Measurements from ENCODE around the gene MEPCE.

Gene MEPCE

DNA sequence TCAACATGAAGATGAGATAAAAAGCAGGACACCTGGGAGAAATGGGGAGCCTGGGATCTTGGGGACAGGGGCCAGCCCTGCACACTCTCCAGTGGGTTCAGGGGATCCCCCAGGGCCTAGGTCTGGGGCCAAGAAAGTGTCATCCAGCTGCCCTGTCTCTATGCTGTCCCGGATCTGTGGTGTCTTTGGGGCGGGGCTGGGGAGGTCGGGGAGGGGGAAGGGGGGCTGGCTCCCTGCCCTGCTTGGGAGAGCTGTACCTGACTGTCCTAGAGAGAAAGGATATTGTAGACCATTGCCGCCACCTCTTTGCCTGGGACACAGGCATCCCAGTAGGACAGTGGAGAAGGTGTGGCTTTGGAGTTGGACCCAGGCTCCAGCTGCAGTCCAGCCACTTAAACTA, 41.4 kb downstream of the MEPCE start:
- FAIRE-seq: no peak

GRCh38 chr7:100472121-100472851, 42.7 kb downstream of the MEPCE start:
- no peak for DNase-seq (ENCODE audit: insufficient read length, low spot score)
- no peak for FAIRE-seq
- no peak for TF ChIP-seq POLR2A (IDR thresholded peaks at IDR 0.05; ENCODE audit: low read depth, low read length)

More for the DNA sequence above, 41.4 kb downstream of the MEPCE start:
- TF ChIP-seq POLR2A (IDR thresholded peaks at IDR 0.05; ENCODE audit: low read depth, low read length): no peak
- DNase-seq (ENCODE audit: insufficient read length, low spot score): no peak

GRCh38 chr7:100472854-100473499, 43.3 kb downstream of the MEPCE start:
- no peak for FAIRE-seq
- no peak for TF ChIP-seq POLR2A (IDR thresholded peaks at IDR 0.05; ENCODE audit: low read depth, low read length)
- no peak for DNase-seq (ENCODE audit: insufficient read length, low spot score)

- FAIRE-seq: no peak
- TF ChIP-seq POLR2A (IDR thresholded peaks at IDR 0.05; ENCODE audit: low read depth, low read length): no peak
- no peak for DNase-seq (ENCODE audit: insufficient read length, low spot score)
These were observed 45.9 kb downstream of the MEPCE start for GRCh38 chr7:100475549-100475948.

DNA sequence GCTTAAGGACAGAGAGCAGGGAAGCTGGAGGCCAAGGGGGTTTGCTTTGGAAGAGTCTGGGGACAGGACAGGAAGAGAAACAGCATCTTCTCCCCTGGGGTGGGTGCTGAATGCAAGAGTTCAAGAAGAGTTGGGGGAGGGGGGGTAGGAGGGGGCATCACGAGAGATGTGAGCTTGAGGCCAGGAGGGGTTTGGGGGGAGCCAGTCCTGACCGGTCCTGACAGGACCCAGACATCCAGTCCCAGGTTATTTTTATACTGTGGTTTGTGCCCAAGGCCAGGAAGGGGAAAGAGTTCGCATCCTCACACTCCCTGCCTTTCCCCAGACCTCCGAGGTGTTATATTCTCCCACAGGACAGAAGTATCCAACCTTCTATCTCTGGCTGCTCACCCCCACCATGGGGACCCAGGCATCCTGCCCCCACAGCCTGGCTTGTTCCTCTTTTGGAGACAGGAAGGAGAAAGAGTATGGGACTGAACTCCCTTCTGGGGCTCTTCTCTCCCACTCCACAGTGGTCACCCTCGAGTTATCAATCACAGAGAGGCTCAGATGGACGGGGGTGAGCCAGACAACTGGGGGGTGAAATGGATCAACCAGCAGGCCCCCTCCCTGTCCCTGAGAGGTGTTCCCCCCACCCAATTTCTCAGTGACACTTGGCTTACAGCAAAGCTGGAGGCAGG, 46.6 kb downstream of the MEPCE start:
- TF ChIP-seq POLR2A (IDR thresholded peaks at IDR 0.05; ENCODE audit: low read depth, low read length): no peak
- FAIRE-seq: no peak
- no peak for DNase-seq (ENCODE audit: insufficient read length, low spot score)

- DNase-seq (ENCODE audit: insufficient read length, low spot score) (no peak), FAIRE-seq (no peak)
- TF ChIP-seq POLR2A (IDR thresholded peaks at IDR 0.05; ENCODE audit: low read depth, low read length): no peak
These were observed 47.6 kb downstream of the MEPCE start for GRCh38 chr7:100476903-100477870.

- no peak for TF ChIP-seq POLR2A (IDR thresholded peaks at IDR 0.05; ENCODE audit: low read depth, low read length)
- FAIRE-seq (no peak), DNase-seq (ENCODE audit: insufficient read length, low spot score) (no peak)
These were observed 48.2 kb downstream of the MEPCE start for GRCh38 chr7:100477871-100478267.

DNA sequence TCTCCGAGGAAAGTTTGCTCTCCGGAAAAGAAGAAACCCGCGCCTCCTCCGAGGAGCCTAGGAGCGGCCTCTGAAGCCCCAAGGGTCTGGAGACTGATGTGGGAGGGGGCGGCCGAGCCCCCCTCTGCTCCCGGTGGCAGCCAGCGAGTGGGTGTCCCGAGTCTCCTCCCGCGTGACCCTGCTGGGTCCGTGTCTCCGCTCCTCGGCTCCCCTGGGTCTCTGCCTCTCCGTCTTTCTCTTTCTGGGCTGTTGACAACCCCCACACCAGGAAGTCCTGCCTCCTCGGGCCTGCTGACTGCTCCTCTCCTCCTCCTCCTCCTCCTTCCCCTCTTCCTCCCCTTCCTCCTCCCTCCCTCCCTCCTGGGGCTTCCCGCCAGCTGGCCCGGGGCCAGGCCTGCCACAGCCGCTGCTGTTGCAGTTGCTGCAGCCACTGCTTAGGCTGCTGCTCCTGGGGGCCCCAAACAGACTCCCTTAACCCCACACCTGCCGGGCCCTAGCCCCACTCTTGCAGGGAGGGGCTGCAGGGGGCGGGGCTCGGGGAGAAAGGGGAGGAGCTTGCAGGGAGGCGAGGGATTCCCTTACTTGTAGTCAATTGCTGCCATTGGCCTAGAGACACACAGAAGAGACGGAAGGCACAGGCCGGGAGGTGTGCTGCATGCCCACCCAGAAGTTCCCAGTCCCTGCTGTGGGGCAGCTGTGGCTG, 49.5 kb downstream of the MEPCE start, which contains the start of gene TSC22D4:
Gene TSC22D4, minus strand, starts transcription at position 257 of the 703 bp plus-strand sequence. CDS start 1,176 bp downstream, outside the sequence.
- DNase-seq (ENCODE audit: insufficient read length, low spot score): peak; percentile 92
- peak; percentile 95 for TF ChIP-seq POLR2A (IDR thresholded peaks at IDR 0.05; ENCODE audit: low read depth, low read length)
- peak; percentile 11 for FAIRE-seq

- DNase-seq (ENCODE audit: insufficient read length, low spot score): no peak
- TF ChIP-seq POLR2A (IDR thresholded peaks at IDR 0.05; ENCODE audit: low read depth, low read length): no peak
- no peak for FAIRE-seq
These were observed 51.8 kb downstream of the MEPCE start for GRCh38 chr7:100481466-100481865.

DNA sequence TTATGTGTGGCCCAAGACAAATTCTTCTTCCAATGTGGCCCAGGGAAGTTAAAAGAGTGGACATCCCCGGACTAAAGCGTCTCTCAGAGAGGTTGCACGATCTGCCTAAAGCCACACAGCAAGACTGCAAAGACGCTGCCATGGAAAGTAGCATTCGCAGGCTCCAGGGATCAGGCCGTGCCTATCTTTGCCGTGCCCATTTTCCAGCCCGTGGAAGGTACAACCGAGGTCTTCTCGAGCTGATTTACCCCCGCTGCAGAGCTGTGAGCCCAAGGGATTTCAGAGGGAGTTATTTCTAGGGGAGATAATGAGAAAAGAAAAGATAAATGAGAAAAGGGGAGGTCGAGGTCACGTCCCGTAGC, 53.1 kb downstream of the MEPCE start:
- TF ChIP-seq POLR2A (IDR thresholded peaks at IDR 0.05; ENCODE audit: low read depth, low read length): no peak
- no peak for DNase-seq (ENCODE audit: insufficient read length, low spot score)
- no peak for FAIRE-seq

GRCh38 chr7:100483090-100483721, 53.6 kb downstream of the MEPCE start:
- no peak for TF ChIP-seq POLR2A (IDR thresholded peaks at IDR 0.05; ENCODE audit: low read depth, low read length)
- DNase-seq (ENCODE audit: insufficient read length, low spot score) (no peak), FAIRE-seq (no peak)
